Natural killer cell (primary cell): Measurements from ENCODE around the gene OR51B4. TPM values are rescaled to one million over a fixed set of nuclear protein-coding genes. Genes with fewer than 3 reads are reported as not detected.

Source experiments
- ATAC-seq, 3 donors: fragments of 150-1000 bp in 2 of 3; fragments of 200-7000 bp in 1 of 3; cut with Tn5 transposase; 1 replicate in 1 of 3; 2 replicates in 2 of 3; pipeline ENCODE4 v1.10.0; 2021; ENCODE audit warnings: mild to moderate bottlenecking in 2 of 3, moderate library complexity in 2 of 3
- DNase-seq, 2 donors: peaks; one replicate each; pipeline versions ENCODE4 v3.0.0 to v3.0.0-alpha.2; 2013 to 2021; ENCODE audit warnings: mixed read lengths in 1 of 2
- H3K27ac ChIP-seq: one replicate; pipeline ENCODE4 v1.5.1; 2013; ENCODE audit warnings: mild to moderate bottlenecking, low read length
- H3K27me3 ChIP-seq: one replicate; pipeline ENCODE4 v1.6.1; 2013; ENCODE audit warnings: low read length; ENCODE audit not compliant: control insufficient read depth, insufficient read depth
- H3K36me3 ChIP-seq: one replicate; pipeline ENCODE4 v1.6.1; 2013; ENCODE audit warnings: low read length; ENCODE audit not compliant: control insufficient read depth, insufficient read depth
- H3K4me1 ChIP-seq: one replicate; pipeline ENCODE4 v1.6.1; 2013; ENCODE audit warnings: low read length; ENCODE audit not compliant: control insufficient read depth, insufficient read depth
- H3K4me3 ChIP-seq: one replicate; pipeline ENCODE4 v1.5.1; 2013; ENCODE audit warnings: low read length
- H3K9me3 ChIP-seq: one replicate; pipeline ENCODE4 v1.6.1; 2013; ENCODE audit warnings: low read length; ENCODE audit not compliant: control insufficient read depth, insufficient read depth
- H3K27ac Mint-ChIP-seq, 2 donors: one replicate each; pipeline ENCODE4 v1.8.0; 2022; ENCODE audit warnings: mild to moderate bottlenecking in 2 of 2, mixed read lengths in 2 of 2, moderate library complexity in 1 of 2
- H3K27me3 Mint-ChIP-seq, 2 donors: one replicate each; pipeline ENCODE4 v1.8.0; 2022; ENCODE audit warnings: low read depth in 2 of 2, mixed read lengths in 2 of 2
- H3K36me3 Mint-ChIP-seq: one replicate; pipeline ENCODE4 v1.8.0; 2022; ENCODE audit warnings: mixed read lengths
- H3K4me1 Mint-ChIP-seq, 2 donors: one replicate each; pipeline ENCODE4 v1.8.0; 2022; ENCODE audit warnings: mixed read lengths in 2 of 2
- H3K4me3 Mint-ChIP-seq: one replicate; pipeline ENCODE4 v1.8.0; 2022; ENCODE audit warnings: mild to moderate bottlenecking, moderate library complexity, mixed read lengths
- H3K9me3 Mint-ChIP-seq, 2 donors: one replicate each; pipeline ENCODE4 v1.8.0; 2022; ENCODE audit warnings: mixed read lengths in 2 of 2
- CTCF ChIP-seq: fragments of 200-600 bp; IDR thresholded peaks from one replicate; pipeline ENCODE4 v1.8.0; 2022; ENCODE audit warnings: antibody characterized with exemption
- WGBS: methylation state at CpG from one replicate; pipeline ENCODE4 v1.1.7; 2013; ENCODE audit warnings: missing lambda C conversion rate; ENCODE audit not compliant: insufficient coverage; 5-methylcytosine and 5-hydroxymethylcytosine counted together
- intact Hi-C: fragments of 100-400 bp; cut with micrococcal nuclease; formaldehyde crosslinking; loops from one replicate; pipeline ENCODE4 v1.14.2; 2022
- total RNA-seq, 4 donors: library from RNA; stranded (reverse); fragments of 120-200 nt in 1 of 4; gene quantifications; one replicate each; pipeline versions ENCODE4 v1.2.3 to v1.2.4, GENCODE V29; 2013 to 2022

OR51B4 gene
- total RNA-seq, 3 donors from 2014 or later (not counting 1 experiment from before 2014, with no cell fraction given): not detected

GRCh38 chr11:5283086-5283485, 18.7 kb downstream of the OR51B4 start:
- no peaks in the 10 kb centered on the region for H3K27me3 ChIP-seq
- H3K9me3 ChIP-seq: no peaks in the 10 kb centered on the region
- no peak overlapping the region for H3K27ac ChIP-seq
- intact Hi-C loops: no loop called here
- no peaks in the 10 kb centered on the region for H3K4me1 ChIP-seq
- Mint-ChIP-seq H3K4me3 (no peak overlapping the region), H3K9me3 (peaks cover 0 to 3% of the 10 kb centered on the region in 2 donors), H3K27ac (no peak overlapping the region), H3K36me3 (no peaks in the 10 kb centered on the region), H3K27me3 (no peaks in the 10 kb centered on the region), H3K4me1 (no peaks in the 10 kb centered on the region)
- DNase-seq (no peak), ATAC-seq (no peak)
- TF ChIP-seq CTCF: no peak
- WGBS: 83% methylated on average over 1 of the region's 3 CpGs
- no peaks in the 10 kb centered on the region for H3K36me3 ChIP-seq
- H3K4me3 ChIP-seq: no peak overlapping the region

GRCh38 chr11:5282628-5283027, 19.1 kb downstream of the OR51B4 start:
- no peaks in the 10 kb centered on the region for H3K4me1 Mint-ChIP-seq
- DNase-seq (no peak), ATAC-seq (no peak)
- H3K27me3 Mint-ChIP-seq: no peaks in the 10 kb centered on the region
- Histone ChIP-seq H3K27me3 (no peaks in the 10 kb centered on the region), H3K36me3 (no peaks in the 10 kb centered on the region), H3K4me1 (no peaks in the 10 kb centered on the region), H3K9me3 (no peaks in the 10 kb centered on the region), H3K4me3 (no peak overlapping the region), H3K27ac (no peak overlapping the region)
- H3K36me3 Mint-ChIP-seq: no peaks in the 10 kb centered on the region
- no peak overlapping the region for H3K27ac Mint-ChIP-seq
- intact Hi-C loops: no loop called here
- H3K4me3 Mint-ChIP-seq: no peak overlapping the region
- no peak for TF ChIP-seq CTCF
- H3K9me3 Mint-ChIP-seq: peaks cover 0 to 3% of the 10 kb centered on the region in 2 donors
- 83% methylated on average over 2 of the region's 2 CpGs for WGBS

GRCh38 chr11:5281596-5281995, 20.1 kb downstream of the OR51B4 start:
- Mint-ChIP-seq H3K27ac (no peak overlapping the region), H3K9me3 (peaks cover 0 to 3% of the 10 kb centered on the region in 2 donors), H3K36me3 (no peaks in the 10 kb centered on the region), H3K4me1 (no peaks in the 10 kb centered on the region), H3K4me3 (no peak overlapping the region), H3K27me3 (no peaks in the 10 kb centered on the region)
- H3K36me3 ChIP-seq: no peaks in the 10 kb centered on the region
- TF ChIP-seq CTCF: no peak
- no peaks in the 10 kb centered on the region for H3K27me3 ChIP-seq
- no peaks in the 10 kb centered on the region for H3K4me1 ChIP-seq
- ATAC-seq: no peak
- DNase-seq: no peak
- intact Hi-C loops: no loop called here
- no peak overlapping the region for H3K27ac ChIP-seq
- no peaks in the 10 kb centered on the region for H3K9me3 ChIP-seq
- H3K4me3 ChIP-seq: no peak overlapping the region

- no peak for ATAC-seq
- WGBS: 35% methylated on average over 2 of the region's 3 CpGs
These were observed 21.1 kb downstream of the OR51B4 start for GRCh38 chr11:5280582-5281102.

More at GRCh38 chr11:5280582-5281102, 21.1 kb downstream of the OR51B4 start:
- intact Hi-C loops: no loop called here
- Mint-ChIP-seq H3K9me3 (peaks cover 0 to 3% of the 10 kb centered on the region in 2 donors), H3K27me3 (no peaks in the 10 kb centered on the region), H3K4me3 (no peak overlapping the region), H3K4me1 (no peaks in the 10 kb centered on the region), H3K36me3 (no peaks in the 10 kb centered on the region), H3K27ac (no peak overlapping the region)
- no peak overlapping the region for H3K27ac ChIP-seq
- H3K4me3 ChIP-seq: no peak overlapping the region
- DNase-seq: no peak
- H3K27me3 ChIP-seq: no peaks in the 10 kb centered on the region
- no peak for TF ChIP-seq CTCF
- H3K9me3 ChIP-seq: no peaks in the 10 kb centered on the region
- no peaks in the 10 kb centered on the region for H3K4me1 ChIP-seq
- H3K36me3 ChIP-seq: no peaks in the 10 kb centered on the region
